Thoracic aorta (tissue), 2 donors: ENCODE measurements around the gene LPA. TPM values are rescaled to one million over a fixed set of nuclear protein-coding genes. Genes with fewer than 3 reads are reported as not detected.
"Not testable (repeated sequence)": the region's sequence is repeated elsewhere in the genome, so short reads cannot be mapped to it uniquely, and the experiment has no call there.

Experiments
- ATAC-seq: fragments of 150-250 bp; one replicate; pipeline ENCODE4 v1.8.0; 2017; ENCODE audit warnings: low read depth; ENCODE audit not compliant: insufficient number of reproducible peaks, low FRiP score
- DNase-seq: peaks from one replicate; pipeline ENCODE4 v3.0.0-alpha.2; 2020; ENCODE audit warnings: low spot score
- H3K27ac ChIP-seq, 2 donors: fragments of 200-600 bp; sonication (generic); 1 replicate in 1 of 2; 2 replicates in 1 of 2; pipeline ENCODE4 v1.5.1; 2016; ENCODE audit warnings: mild to moderate bottlenecking in 2 of 2, moderate library complexity in 2 of 2
- H3K27me3 ChIP-seq: fragments of 200-600 bp; sonication (generic); replicated peaks from 2 replicates; pipeline ENCODE4 v1.6.0; 2016; ENCODE audit warnings: mild to moderate bottlenecking; ENCODE audit not compliant: insufficient read depth
- H3K36me3 ChIP-seq: fragments of 200-600 bp; sonication (generic); one replicate; pipeline ENCODE4 v1.5.1; 2016
- H3K4me1 ChIP-seq, 2 donors: fragments of 200-600 bp; sonication (generic); 1 replicate in 1 of 2; 2 replicates in 1 of 2; pipeline versions ENCODE4 v1.5.1 to v1.6.0; 2016; ENCODE audit warnings: low read depth in 2 of 2, mild to moderate bottlenecking in 1 of 2; ENCODE audit not compliant: control insufficient read depth in 1 of 2
- H3K4me3 ChIP-seq: fragments of 200-600 bp; sonication (generic); 2 replicates; pipeline ENCODE4 v1.5.1; 2016; ENCODE audit warnings: mild to moderate bottlenecking
- H3K9me3 ChIP-seq: fragments of 200-600 bp; sonication (generic); 2 replicates; pipeline ENCODE4 v1.5.1; 2016
- total RNA-seq, 2 donors: library from RNA; depleted of rRNA; stranded (reverse); fragments of >200 nt; gene quantifications; one replicate each; pipeline versions ENCODE4 v1.1.0 to v1.2.3, GENCODE V29; 2016
- TF ChIP-seq, protein P1 (sequence below): fragments of 200-600 bp; sonication (generic); IDR thresholded peaks from one replicate; pipeline ENCODE4 v1.5.1; 2019; ENCODE audit warnings: antibody characterized with exemption

Gene LPA
- total RNA-seq, 2 donors from 2014 or later: not detected

DNA sequence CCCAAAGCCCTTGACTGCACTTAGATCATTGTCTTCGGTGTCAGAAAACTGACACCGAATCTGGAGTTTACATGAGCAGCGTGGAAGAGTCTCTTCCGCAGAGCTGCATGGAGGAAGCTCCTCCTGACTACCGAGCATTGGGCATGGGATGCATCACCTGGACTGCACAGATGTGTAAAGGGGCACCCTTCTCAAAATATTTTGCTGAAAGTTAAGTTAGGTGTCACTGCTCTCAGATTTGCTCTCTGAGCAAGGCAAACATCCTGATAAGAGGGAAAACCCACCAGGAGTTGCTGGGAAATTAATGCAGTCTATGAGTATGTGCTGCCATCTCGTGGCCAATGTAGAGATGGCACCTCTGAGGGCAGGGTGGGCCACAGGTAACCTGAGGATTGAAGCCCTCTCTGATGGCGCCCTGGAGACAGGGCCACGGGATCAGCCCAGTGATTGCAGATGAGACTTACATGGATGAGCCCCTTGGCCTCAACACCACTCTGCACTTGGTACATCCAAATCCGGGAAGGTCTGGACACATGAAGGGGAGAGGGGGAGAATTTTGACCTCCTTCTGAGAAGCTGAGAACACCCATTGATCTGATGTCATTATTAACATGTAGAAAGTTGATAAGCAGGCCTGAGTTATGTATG is 129.9 kb downstream of the LPA start:
- ATAC-seq: no peak
- no peaks in the 10 kb centered on the region for H3K4me1 ChIP-seq
- TF ChIP-seq, protein P1, sequence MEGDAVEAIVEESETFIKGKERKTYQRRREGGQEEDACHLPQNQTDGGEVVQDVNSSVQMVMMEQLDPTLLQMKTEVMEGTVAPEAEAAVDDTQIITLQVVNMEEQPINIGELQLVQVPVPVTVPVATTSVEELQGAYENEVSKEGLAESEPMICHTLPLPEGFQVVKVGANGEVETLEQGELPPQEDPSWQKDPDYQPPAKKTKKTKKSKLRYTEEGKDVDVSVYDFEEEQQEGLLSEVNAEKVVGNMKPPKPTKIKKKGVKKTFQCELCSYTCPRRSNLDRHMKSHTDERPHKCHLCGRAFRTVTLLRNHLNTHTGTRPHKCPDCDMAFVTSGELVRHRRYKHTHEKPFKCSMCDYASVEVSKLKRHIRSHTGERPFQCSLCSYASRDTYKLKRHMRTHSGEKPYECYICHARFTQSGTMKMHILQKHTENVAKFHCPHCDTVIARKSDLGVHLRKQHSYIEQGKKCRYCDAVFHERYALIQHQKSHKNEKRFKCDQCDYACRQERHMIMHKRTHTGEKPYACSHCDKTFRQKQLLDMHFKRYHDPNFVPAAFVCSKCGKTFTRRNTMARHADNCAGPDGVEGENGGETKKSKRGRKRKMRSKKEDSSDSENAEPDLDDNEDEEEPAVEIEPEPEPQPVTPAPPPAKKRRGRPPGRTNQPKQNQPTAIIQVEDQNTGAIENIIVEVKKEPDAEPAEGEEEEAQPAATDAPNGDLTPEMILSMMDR: peak; percentile 88
- peak overlapping the region; percentile 14 for H3K4me3 ChIP-seq
- DNase-seq: no peak
- H3K27me3 ChIP-seq: no peaks in the 10 kb centered on the region
- no peak overlapping the region for H3K27ac ChIP-seq
- no peaks in the 10 kb centered on the region for H3K9me3 ChIP-seq
- no peaks in the 10 kb centered on the region for H3K36me3 ChIP-seq

DNA sequence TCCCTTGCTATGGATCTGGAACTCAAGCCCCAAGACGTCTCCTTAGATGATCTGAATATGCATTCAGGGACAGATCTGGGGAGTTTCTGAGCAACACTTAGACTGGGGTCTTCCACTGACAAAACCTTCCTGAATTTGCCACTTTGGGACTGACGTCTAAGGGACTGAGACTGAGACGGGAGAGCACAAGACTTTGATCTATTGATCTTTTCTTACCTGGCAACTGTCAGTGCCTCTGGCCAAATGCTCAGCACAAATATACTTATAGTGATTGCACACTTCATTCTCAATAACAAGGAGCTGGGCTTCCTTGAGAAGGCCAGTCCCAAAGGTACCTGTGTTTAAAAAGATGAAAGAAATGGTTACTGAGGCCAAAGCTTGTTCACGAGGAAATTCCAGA is 131.8 kb downstream of the LPA start:
- Histone ChIP-seq H3K27me3 (no peaks in the 10 kb centered on the region), H3K4me1 (no peaks in the 10 kb centered on the region), H3K27ac (no peak overlapping the region), H3K36me3 (no peaks in the 10 kb centered on the region), H3K9me3 (no peaks in the 10 kb centered on the region), H3K4me3 (no peak overlapping the region)
- ATAC-seq (no peak), DNase-seq (no peak)
- TF ChIP-seq, protein P1: no peak

DNA sequence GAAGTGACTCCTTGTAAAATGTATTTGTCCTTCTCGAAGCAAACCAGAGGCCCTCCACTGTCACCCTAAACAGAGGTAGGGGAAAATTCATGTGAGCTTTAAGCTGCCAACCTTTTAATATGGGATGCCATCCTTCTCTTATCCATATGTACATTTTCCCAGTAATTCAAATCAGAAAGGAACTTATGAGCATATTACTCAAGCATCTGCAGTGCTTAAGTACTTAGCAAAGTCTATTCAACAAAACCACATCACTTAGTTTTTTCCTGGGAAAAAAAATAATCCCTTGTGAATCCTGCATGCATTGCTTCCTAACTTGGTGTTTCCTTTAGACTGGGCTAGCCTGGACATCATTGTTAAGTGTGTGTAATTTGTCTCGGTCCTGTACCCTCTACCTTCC is 132.2 kb downstream of the LPA start:
- Histone ChIP-seq H3K36me3 (no peaks in the 10 kb centered on the region), H3K27ac (no peak overlapping the region), H3K4me1 (no peaks in the 10 kb centered on the region), H3K4me3 (no peak overlapping the region), H3K27me3 (no peaks in the 10 kb centered on the region), H3K9me3 (no peaks in the 10 kb centered on the region)
- no peak for ATAC-seq
- no peak for DNase-seq
- TF ChIP-seq, protein P1: no peak

DNA sequence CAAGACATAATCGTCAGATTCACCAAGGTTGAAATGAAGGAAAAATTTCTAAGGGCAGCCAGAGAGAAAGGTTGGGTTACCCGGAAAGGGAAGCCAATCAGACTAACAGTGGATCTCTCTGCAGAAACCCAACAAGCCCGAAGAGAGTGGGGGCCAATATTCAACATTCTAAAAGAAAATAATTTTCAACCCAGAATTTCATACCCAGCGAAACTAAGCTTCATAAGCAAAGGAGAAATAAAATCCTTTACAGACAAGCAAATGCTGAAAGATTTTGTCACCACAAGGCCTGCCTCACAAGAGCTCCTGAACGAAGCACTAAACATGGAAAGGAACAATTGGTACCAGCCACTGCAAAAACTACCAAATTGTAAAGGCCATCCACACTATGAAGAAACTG is 134.6 kb downstream of the LPA start:
- not testable (repeated sequence) for H3K9me3 ChIP-seq, H3K27ac ChIP-seq, H3K27me3 ChIP-seq, ATAC-seq, DNase-seq, H3K4me3 ChIP-seq, H3K4me1 ChIP-seq, H3K36me3 ChIP-seq

DNA sequence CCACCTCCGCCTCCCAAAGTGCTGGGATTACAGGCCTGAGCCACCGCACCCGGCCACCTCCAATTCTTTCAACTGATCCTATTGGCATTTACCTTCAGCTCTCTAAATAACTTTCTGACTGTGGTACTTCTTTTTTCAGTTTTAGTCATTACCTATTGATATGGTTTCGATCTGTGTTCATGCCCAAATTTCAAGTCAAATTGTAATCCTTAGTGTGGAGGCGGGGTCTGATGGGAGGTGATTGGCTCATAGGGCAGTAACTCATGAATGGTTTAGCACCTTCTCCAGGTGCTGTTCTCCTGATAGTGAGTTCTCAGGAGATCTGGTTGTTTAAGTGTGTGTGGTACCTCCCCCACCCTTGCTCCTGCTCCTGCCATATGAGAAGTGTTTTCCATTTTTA is 140.9 kb downstream of the LPA start:
- no peak overlapping the region for H3K4me3 ChIP-seq
- DNase-seq (no peak), ATAC-seq (no peak)
- H3K9me3 ChIP-seq: no peaks in the 10 kb centered on the region
- peaks cover 0 to 10% of the 10 kb centered on the region in 2 donors for H3K4me1 ChIP-seq
- no peak overlapping the region for H3K27ac ChIP-seq
- TF ChIP-seq, protein P1: no peak
- H3K36me3 ChIP-seq: no peaks in the 10 kb centered on the region
- H3K27me3 ChIP-seq: no peaks in the 10 kb centered on the region
